CD8-positive, alpha-beta memory T cell (primary cell): ENCODE results near the gene AGBL4. TPM values are rescaled to one million over a fixed set of nuclear protein-coding genes. Genes with fewer than 3 reads are reported as not detected.

ENCODE experiments used
- CTCF ChIA-PET: fragments of 350-600 bp; sonication (Branson Sonifier 250); formaldehyde crosslinking; loops from one replicate; lab custom pipeline; 2021; ENCODE audit warnings: antibody characterized with exemption; lab: Charles Lee
- POLR2A ChIA-PET: fragments of 350-600 bp; sonication (Branson Sonifier 250); formaldehyde crosslinking; loops from one replicate; lab custom pipeline; 2021; ENCODE audit warnings: antibody characterized with exemption; lab: Charles Lee
- DNase-seq, 5 donors: peaks; one replicate each; pipeline versions ENCODE4 v3.0.0 to v3.0.0-alpha.2; 2020 to 2022; ENCODE audit warnings: mixed read lengths in 1 of 5
- H3K27ac ChIP-seq: one replicate; pipeline ENCODE4 v1.7.0; 2013; ENCODE audit warnings: low read depth, mild to moderate bottlenecking, low read length, moderate library complexity
- H3K27me3 ChIP-seq: 2 replicates; pipeline ENCODE4 v1.7.0; 2013; ENCODE audit warnings: low read length, mild to moderate bottlenecking; ENCODE audit not compliant: insufficient read depth, poor library complexity, severe bottlenecking
- H3K36me3 ChIP-seq: 2 replicates; pipeline ENCODE4 v1.7.0; 2013; ENCODE audit warnings: mild to moderate bottlenecking, low read length, moderate library complexity; ENCODE audit not compliant: insufficient read depth
- H3K4me1 ChIP-seq: 2 replicates; pipeline ENCODE4 v1.7.0; 2013; ENCODE audit warnings: mild to moderate bottlenecking, low read length, moderate library complexity; ENCODE audit not compliant: insufficient read depth
- H3K4me3 ChIP-seq: 2 replicates; pipeline ENCODE4 v1.7.0; 2013; ENCODE audit warnings: mild to moderate bottlenecking, low read length
- H3K9me3 ChIP-seq: 2 replicates; pipeline ENCODE4 v1.7.0; 2013; ENCODE audit warnings: mild to moderate bottlenecking, low read length
- H3K27ac Mint-ChIP-seq, 8 donors: one replicate each; pipeline ENCODE4 v1.8.0; 2020 to 2021; ENCODE audit warnings: mixed read lengths in 8 of 8, mild to moderate bottlenecking in 6 of 8, inconsistent platforms in 3 of 8, moderate library complexity in 3 of 8
- H3K27me3 Mint-ChIP-seq, 2 donors: one replicate each; pipeline ENCODE4 v1.8.0; 2020 to 2021; ENCODE audit warnings: mixed read lengths in 2 of 2, mild to moderate bottlenecking in 1 of 2, moderate library complexity in 1 of 2
- H3K36me3 Mint-ChIP-seq, 3 donors: one replicate each; pipeline ENCODE4 v1.8.0; 2020 to 2021; ENCODE audit warnings: mixed read lengths in 3 of 3, inconsistent platforms in 1 of 3, mild to moderate bottlenecking in 1 of 3
- H3K4me1 Mint-ChIP-seq, 3 donors: one replicate each; pipeline ENCODE4 v1.8.0; 2020 to 2021; ENCODE audit warnings: mixed read lengths in 3 of 3, inconsistent platforms in 1 of 3, mild to moderate bottlenecking in 1 of 3
- H3K4me3 Mint-ChIP-seq, 7 donors: one replicate each; pipeline ENCODE4 v1.8.0; 2020 to 2021; ENCODE audit warnings: mixed read lengths in 7 of 7, mild to moderate bottlenecking in 6 of 7, moderate library complexity in 4 of 7, inconsistent platforms in 2 of 7
- H3K9me3 Mint-ChIP-seq, 5 donors: one replicate each; pipeline ENCODE4 v1.8.0; 2020 to 2022; ENCODE audit warnings: mixed read lengths in 5 of 5, mild to moderate bottlenecking in 3 of 5, moderate library complexity in 2 of 5, inconsistent platforms in 1 of 5
- polyA plus RNA-seq: library from polyadenylated mRNA; unstranded; fragments of 300-500 nt; fragmentation: Illumina TruSeq; gene quantifications from one replicate; pipeline ENCODE4 v1.2.3, GENCODE V29; 2021
- total RNA-seq, 2 experiments: library from RNA; stranded (reverse); gene quantifications; one replicate each; pipeline ENCODE4 v1.2.3, GENCODE V29; 2021

AGBL4 gene
- total and polyA plus RNA-seq, 3 experiments from 2014 or later, result 0.22 TPM; not detected in 2

GRCh38 chr1:48704736-48705135 lies 1319.0 kb downstream of the AGBL4 start:
- Mint-ChIP-seq H3K4me3 (no peak overlapping the region), H3K36me3 (no peaks in the 10 kb centered on the region), H3K27ac (no peak overlapping the region), H3K27me3 (peaks cover 4 to 7% of the 10 kb centered on the region in 2 donors), H3K4me1 (no peaks in the 10 kb centered on the region), H3K9me3 (no peaks in the 10 kb centered on the region)
- Histone ChIP-seq H3K27ac (no peak overlapping the region), H3K4me1 (no peaks in the 10 kb centered on the region), H3K9me3 (no peaks in the 10 kb centered on the region), H3K4me3 (no peak overlapping the region), H3K27me3 (no peaks in the 10 kb centered on the region), H3K36me3 (no peaks in the 10 kb centered on the region)
- DNase-seq, result no peak
- ChIA-PET CTCF (no interaction called here), POLR2A (no interaction called here)

- POLR2A ChIA-PET, result no interaction called here
- H3K36me3 ChIP-seq, result no peaks in the 10 kb centered on the region
- no peaks in the 10 kb centered on the region for H3K9me3 Mint-ChIP-seq
- no peak overlapping the region for H3K4me3 ChIP-seq
- no peak for DNase-seq
- H3K9me3 ChIP-seq, result no peaks in the 10 kb centered on the region
- H3K27ac ChIP-seq, result no peak overlapping the region
- H3K4me3 Mint-ChIP-seq, result no peak overlapping the region
- CTCF ChIA-PET, result no interaction called here
- H3K27me3 ChIP-seq, result no peaks in the 10 kb centered on the region
- H3K27ac Mint-ChIP-seq, result no peak overlapping the region
- H3K4me1 ChIP-seq, result no peaks in the 10 kb centered on the region
- H3K4me1 Mint-ChIP-seq, result no peaks in the 10 kb centered on the region
- H3K27me3 Mint-ChIP-seq, result peaks cover 7 to 9% of the 10 kb centered on the region in 2 donors
- no peaks in the 10 kb centered on the region for H3K36me3 Mint-ChIP-seq
These were observed 1322.3 kb downstream of the AGBL4 start for GRCh38 chr1:48701445-48701844.

GRCh38 chr1:48697066-48697707 lies 1326.6 kb downstream of the AGBL4 start:
- Mint-ChIP-seq H3K4me1 (no peaks in the 10 kb centered on the region), H3K4me3 (no peak overlapping the region), H3K27me3 (peaks cover 0 to 10% of the 10 kb centered on the region in 2 donors), H3K9me3 (peaks cover 0 to 3% (median 0%) of the 10 kb centered on the region in 5 donors), H3K27ac (no peak overlapping the region), H3K36me3 (no peaks in the 10 kb centered on the region)
- POLR2A ChIA-PET, result no interaction called here
- Histone ChIP-seq H3K4me3 (no peak overlapping the region), H3K4me1 (no peaks in the 10 kb centered on the region), H3K9me3 (no peaks in the 10 kb centered on the region), H3K27me3 (no peaks in the 10 kb centered on the region), H3K36me3 (no peaks in the 10 kb centered on the region), H3K27ac (no peak overlapping the region)
- DNase-seq, result peak in 2 of 5 donors; percentile 37 to 51
- CTCF ChIA-PET, result interaction anchor here (1.1 to 1.9 kb wide), 3 partner anchors 12 to 22 kb away, joined by 4 to 5 read pairs (median 4); no protein-coding TSS in a partner anchor

GRCh38 chr1:48695161-48695560 lies 1328.6 kb downstream of the AGBL4 start:
- Mint-ChIP-seq H3K4me1 (no peaks in the 10 kb centered on the region), H3K27me3 (peaks cover 0 to 11% of the 10 kb centered on the region in 2 donors), H3K4me3 (no peak overlapping the region), H3K36me3 (no peaks in the 10 kb centered on the region), H3K27ac (no peak overlapping the region), H3K9me3 (peaks cover 0 to 3% (median 0%) of the 10 kb centered on the region in 5 donors)
- Histone ChIP-seq H3K27me3 (no peaks in the 10 kb centered on the region), H3K4me1 (no peaks in the 10 kb centered on the region), H3K36me3 (no peaks in the 10 kb centered on the region), H3K4me3 (no peak overlapping the region), H3K27ac (no peak overlapping the region), H3K9me3 (no peaks in the 10 kb centered on the region)
- CTCF ChIA-PET, result no interaction called here
- POLR2A ChIA-PET, result no interaction called here
- no peak for DNase-seq

- CTCF ChIA-PET, result no interaction called here
- H3K9me3 Mint-ChIP-seq, result peaks cover 0 to 3% (median 0%) of the 10 kb centered on the region in 5 donors
These were observed 1330.0 kb downstream of the AGBL4 start for GRCh38 chr1:48693674-48694320.

GRCh38 chr1:48693180-48693579 lies 1330.6 kb downstream of the AGBL4 start:
- no peaks in the 10 kb centered on the region for H3K36me3 Mint-ChIP-seq
- peaks cover 0 to 3% (median 0%) of the 10 kb centered on the region in 5 donors for H3K9me3 Mint-ChIP-seq
- DNase-seq, result no peak
- no peak overlapping the region for H3K4me3 Mint-ChIP-seq
- no peaks in the 10 kb centered on the region for H3K4me1 Mint-ChIP-seq
- H3K27me3 ChIP-seq, result no peaks in the 10 kb centered on the region
- ChIA-PET CTCF (no interaction called here), POLR2A (no interaction called here)
- H3K9me3 ChIP-seq, result no peaks in the 10 kb centered on the region
- H3K4me3 ChIP-seq, result no peak overlapping the region
- H3K4me1 ChIP-seq, result no peaks in the 10 kb centered on the region
- no peak overlapping the region for H3K27ac ChIP-seq
- H3K27ac Mint-ChIP-seq, result no peak overlapping the region
- no peaks in the 10 kb centered on the region for H3K36me3 ChIP-seq
- H3K27me3 Mint-ChIP-seq, result peaks cover 0 to 7% of the 10 kb centered on the region in 2 donors

More at GRCh38 chr1:48693674-48694320, 1330.0 kb downstream of the AGBL4 start:
- H3K4me1 Mint-ChIP-seq, result no peaks in the 10 kb centered on the region
- Histone ChIP-seq H3K27me3 (no peaks in the 10 kb centered on the region), H3K9me3 (no peaks in the 10 kb centered on the region), H3K4me3 (no peak overlapping the region), H3K4me1 (no peaks in the 10 kb centered on the region), H3K36me3 (no peaks in the 10 kb centered on the region), H3K27ac (no peak overlapping the region)
- H3K27ac Mint-ChIP-seq, result no peak overlapping the region
- H3K27me3 Mint-ChIP-seq, result peaks cover 0 to 7% of the 10 kb centered on the region in 2 donors
- POLR2A ChIA-PET, result no interaction called here
- H3K4me3 Mint-ChIP-seq, result no peak overlapping the region
- no peak for DNase-seq
- no peaks in the 10 kb centered on the region for H3K36me3 Mint-ChIP-seq

GRCh38 chr1:48692235-48692634 lies 1331.5 kb downstream of the AGBL4 start:
- Mint-ChIP-seq H3K4me3 (no peak overlapping the region), H3K9me3 (peaks cover 0 to 3% (median 0%) of the 10 kb centered on the region in 5 donors), H3K27ac (no peak overlapping the region), H3K4me1 (no peaks in the 10 kb centered on the region), H3K36me3 (no peaks in the 10 kb centered on the region), H3K27me3 (peaks cover 0 to 7% of the 10 kb centered on the region in 2 donors)
- Histone ChIP-seq H3K27ac (no peak overlapping the region), H3K9me3 (no peaks in the 10 kb centered on the region), H3K4me3 (no peak overlapping the region), H3K4me1 (no peaks in the 10 kb centered on the region), H3K36me3 (no peaks in the 10 kb centered on the region), H3K27me3 (no peaks in the 10 kb centered on the region)
- ChIA-PET POLR2A (no interaction called here), CTCF (no interaction called here)
- DNase-seq, result no peak

GRCh38 chr1:48691429-48692001 lies 1332.2 kb downstream of the AGBL4 start:
- ChIA-PET CTCF (no interaction called here), POLR2A (no interaction called here)

More at GRCh38 chr1:48691429-48692001, 1332.2 kb downstream of the AGBL4 start:
- H3K9me3 Mint-ChIP-seq, result peaks cover 0 to 3% (median 0%) of the 10 kb centered on the region in 5 donors
- H3K4me3 Mint-ChIP-seq, result no peak overlapping the region
- H3K27ac Mint-ChIP-seq, result peak overlapping the region in 1 of 8 donors; percentile 21
- Histone ChIP-seq H3K27me3 (no peaks in the 10 kb centered on the region), H3K4me3 (no peak overlapping the region), H3K9me3 (no peaks in the 10 kb centered on the region), H3K36me3 (no peaks in the 10 kb centered on the region), H3K27ac (no peak overlapping the region), H3K4me1 (no peaks in the 10 kb centered on the region)
- no peak for DNase-seq
- peaks cover 0 to 6% of the 10 kb centered on the region in 2 donors for H3K27me3 Mint-ChIP-seq
- no peaks in the 10 kb centered on the region for H3K36me3 Mint-ChIP-seq
- no peaks in the 10 kb centered on the region for H3K4me1 Mint-ChIP-seq
